Femur (tissue), 1 donor: Measurements from ENCODE around the gene GTPBP1.
A peak's percentile ranks its signal among the peaks of the same experiment; 100 is the strongest.

Source experiments
- DNase-seq: peaks from one replicate; pipeline ENCODE4 v3.0.0-alpha.2; 2017

GTPBP1 gene

DNA sequence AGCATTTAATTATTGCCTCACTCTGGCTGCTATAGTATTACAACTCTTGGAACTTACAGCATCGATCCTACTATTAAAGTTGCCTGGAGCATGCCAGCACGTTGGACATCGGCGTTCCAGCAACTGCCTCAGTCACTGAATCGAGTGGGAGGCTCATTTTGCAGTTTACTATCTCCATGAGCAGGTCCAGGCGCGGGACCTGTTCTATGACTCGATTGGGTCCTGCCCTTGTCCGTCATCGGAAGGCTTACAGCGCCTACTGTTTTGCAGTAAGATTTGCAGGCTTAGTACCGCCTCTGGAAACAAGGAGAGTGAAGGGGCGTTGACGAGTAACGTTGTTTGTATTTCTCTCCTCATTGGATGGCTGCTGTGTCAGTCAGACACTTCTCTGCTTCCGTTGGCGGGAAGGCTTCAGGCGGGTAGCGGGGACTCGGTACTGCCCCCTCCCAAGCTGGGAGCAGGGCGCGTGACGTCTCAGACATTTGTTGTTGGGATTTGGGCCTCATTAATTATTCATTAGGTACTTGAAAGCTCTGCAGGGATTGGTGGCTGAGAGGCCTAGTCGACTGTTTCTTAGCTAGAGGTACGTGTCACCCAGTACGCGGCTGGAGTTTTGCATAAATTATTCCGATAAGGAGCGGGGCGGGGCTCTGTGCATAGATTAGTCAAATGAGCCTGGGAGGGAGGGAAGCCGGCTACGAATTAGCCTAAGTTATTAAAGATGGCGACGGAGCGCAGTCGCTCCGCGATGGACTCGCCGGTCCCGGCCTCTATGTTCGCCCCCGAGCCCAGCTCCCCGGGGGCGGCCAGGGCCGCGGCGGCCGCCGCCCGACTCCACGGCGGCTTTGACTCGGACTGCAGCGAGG lies at the start of gene GTPBP1:
TSS of gene GTPBP1 (plus strand) at position 710 of the 866 bp plus-strand sequence. CDS start at position 722, 12 bp downstream.
- DNase-seq, result peak; percentile 99

DNA sequence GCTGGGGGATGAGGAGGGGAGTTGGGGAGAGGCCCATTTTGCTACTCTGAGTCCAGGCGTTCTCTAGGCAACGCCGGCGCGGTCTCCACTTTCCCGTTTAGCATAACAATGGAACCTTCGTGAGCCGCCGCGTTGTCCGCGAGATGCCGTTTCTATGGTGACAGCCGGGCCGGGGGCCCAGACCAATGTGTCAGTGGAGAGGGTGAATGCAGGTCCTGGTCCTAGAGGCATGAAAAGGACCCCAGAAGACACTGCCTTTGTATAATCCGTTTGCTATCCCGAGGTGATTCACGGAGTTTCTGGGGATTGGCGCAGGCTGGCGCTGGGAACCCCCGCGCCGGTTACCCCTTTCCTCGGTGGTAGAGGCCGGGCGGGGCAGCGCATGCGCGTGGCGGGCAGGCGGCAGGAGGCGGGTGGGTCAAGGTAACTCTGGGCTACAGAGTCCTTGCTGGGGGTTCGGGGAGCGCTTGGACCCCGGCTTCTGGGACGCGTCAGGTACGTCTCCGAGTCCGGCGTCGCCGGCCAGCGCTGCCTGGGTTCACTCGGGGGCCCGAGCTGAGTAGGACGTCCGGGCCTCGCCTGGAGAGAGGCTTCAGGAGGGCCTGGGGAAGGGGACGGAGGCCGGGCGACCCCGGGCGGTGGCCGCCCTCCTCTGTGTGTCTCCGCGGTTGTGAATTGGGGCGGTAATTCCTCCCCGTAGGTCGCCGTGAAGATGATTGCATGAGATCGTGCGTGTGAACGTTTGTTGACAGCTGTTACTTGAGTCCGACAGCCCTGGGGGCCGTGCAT lies 49.3 kb upstream of the GTPBP1 start, which contains the start of the genes CBY1 and FAM227A:
TSS of gene CBY1 (plus strand) at position 383 of the 789 bp plus-strand sequence. CDS start 11,417 bp downstream, outside the sequence.
TSS of gene FAM227A (minus strand) at position 137 of the 789 bp plus-strand sequence. CDS start 6,224 bp downstream, outside the sequence.
- DNase-seq, result peak; percentile 94

DNA sequence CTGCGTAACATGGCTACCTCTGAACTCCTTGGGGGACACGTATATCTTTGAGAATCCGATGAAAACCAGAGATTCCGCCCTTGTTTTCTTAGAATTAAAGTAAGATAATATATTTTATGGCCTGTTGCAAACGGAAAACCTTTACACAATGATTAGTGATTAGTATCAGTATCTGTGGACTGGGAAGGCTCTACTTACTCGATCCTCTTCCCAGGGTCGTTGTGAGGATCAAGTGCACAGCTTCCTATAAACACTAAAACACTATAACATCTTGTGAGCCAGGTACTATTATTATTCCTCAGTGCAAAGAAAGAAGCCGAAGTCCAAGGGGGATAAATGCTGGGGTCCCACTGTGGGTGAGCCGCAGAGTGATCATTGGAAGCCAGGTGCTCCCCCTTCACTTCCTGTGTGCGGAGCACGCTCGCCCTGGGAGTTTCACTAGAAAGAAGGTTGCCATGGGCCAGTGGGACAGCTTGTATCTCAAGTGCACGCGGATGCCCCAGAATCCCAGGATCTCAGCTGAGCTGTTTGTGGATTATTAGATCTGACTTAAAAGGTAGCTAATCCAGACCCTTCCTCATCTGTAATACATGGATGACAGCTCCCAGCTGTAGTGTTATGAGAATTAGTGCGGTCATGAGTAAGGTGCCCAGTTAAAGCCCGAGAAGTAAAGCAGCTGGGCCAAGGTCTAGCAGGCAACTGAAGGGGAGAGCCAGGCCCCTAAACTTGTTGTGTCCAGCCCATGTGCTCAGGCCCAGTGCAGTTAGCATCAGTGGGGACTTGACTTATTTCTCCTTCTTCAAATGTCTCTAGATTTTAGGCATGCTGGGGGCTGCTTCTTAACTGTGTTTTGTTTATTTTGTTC lies 48.5 kb upstream of the GTPBP1 start:
- DNase-seq, result no peak

DNA sequence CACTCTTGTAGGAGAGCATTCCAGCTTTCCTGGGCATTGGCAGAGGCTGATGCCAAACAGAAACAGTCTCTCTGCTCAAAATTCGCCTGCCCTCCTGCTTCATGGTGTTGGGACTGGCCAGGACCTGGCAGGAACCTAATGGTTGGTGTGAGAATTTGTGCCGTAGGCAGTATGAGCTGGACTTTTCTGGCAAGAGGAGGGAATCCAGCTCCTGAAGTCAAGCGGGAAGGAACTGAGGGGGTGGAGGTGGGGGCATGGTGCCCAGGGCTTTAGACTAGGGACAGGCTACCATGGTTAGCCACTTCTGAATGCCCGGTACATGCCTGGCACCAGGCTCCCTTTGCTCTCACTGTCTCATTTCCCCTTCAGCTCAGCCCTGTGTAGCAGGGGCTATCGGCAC lies 30.9 kb upstream of the GTPBP1 start:
- no peak for DNase-seq

DNA sequence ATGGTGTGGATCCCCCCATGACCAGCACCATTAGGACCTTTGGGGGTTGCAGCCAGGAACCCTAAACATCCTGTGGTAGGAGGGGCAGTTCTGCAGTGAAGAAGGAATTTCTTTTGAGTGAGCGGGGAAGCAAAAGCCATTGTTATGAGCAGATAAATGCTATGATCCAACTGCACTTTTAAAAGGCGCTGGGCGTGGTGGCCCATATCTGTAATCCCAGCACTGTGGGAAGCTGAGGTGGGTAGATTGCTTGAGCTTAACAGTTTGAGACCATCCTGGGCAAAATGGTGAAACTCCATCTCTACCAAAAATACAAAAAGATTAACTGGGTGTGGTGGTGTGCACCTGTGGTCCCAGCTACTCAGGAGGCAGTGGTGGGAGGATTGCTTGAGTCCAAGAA lies 29.9 kb upstream of the GTPBP1 start:
- DNase-seq, result no peak

DNA sequence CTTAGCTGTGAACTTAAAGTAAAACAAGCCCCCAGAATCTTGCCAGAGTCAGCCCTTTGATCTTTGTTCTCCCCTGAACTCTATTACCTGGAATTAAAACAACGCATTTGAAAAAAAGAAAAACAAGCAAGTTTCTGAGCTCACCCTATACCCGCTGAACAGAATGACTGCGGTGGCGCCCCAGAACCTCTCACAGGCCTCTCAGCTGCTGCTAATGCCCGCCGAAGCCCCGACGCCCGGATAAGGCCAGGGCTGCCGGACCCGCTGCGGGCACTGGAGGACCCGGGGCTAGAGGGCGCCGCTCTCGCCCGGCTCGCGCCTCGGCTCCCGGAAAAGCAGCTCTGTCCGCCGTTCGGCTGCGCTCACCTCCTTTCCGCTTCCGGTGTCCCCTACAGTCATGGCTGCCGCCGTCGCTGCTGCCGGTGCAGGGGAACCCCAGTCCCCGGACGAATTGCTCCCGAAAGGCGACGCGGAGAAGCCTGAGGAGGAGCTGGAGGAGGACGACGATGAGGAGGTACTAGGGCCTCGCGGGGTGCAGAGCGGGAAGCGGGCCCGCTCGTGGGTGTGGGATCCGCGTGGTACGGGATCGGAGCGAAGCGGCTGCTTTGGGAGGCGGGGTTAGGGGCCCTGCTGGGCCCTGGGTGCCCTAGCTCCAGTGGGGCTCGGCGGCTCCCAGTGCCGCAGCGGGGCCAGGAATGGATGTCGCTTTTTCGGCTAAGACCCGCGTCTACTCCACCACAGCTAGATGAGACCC lies 24.0 kb upstream of the GTPBP1 start, which contains the start of gene TOMM22:
TSS of gene TOMM22 (plus strand) at position 376 of the 754 bp plus-strand sequence. CDS start at position 398, 22 bp downstream.
- DNase-seq, result peak; percentile 93

DNA sequence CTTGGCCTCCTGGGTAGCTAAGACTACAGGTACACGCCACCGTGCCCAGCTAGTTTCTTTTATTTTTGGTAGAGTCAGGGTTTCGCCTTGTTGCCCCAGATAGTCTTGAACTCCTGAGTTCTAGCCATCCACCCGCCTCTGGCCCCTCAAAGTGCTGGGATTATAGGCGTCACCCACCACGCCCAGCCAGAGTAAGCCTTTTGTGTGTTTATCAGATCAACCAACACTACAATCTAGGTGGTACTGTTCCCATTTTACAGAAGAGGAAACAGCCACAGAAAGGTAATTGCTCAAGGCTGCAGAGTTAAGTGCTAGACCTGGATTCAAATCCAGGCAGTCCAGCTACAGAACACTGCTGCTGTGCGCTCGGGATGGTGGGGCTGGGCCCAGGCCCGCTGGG lies 20.8 kb upstream of the GTPBP1 start:
- DNase-seq, result no peak

DNA sequence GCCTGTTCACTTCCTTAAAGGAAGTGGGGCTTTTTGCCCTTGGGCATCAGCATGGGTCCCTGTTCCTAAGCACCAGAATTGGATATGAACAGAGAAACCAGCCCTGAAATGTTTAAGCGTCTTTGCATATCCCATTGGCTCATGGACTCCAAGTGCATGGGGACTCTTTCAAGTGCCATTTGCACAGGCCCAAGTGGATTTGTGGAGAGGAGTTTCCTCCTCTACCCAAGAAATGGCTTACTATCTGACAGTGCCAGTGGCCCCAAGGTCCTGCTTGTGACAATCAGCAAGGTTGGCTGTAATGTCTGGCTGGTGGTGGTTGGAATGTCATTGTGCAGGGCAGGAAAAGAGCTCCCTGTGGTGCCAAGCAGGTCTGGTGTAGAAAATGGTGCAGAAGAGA lies 20.0 kb upstream of the GTPBP1 start:
- DNase-seq, result no peak

DNA sequence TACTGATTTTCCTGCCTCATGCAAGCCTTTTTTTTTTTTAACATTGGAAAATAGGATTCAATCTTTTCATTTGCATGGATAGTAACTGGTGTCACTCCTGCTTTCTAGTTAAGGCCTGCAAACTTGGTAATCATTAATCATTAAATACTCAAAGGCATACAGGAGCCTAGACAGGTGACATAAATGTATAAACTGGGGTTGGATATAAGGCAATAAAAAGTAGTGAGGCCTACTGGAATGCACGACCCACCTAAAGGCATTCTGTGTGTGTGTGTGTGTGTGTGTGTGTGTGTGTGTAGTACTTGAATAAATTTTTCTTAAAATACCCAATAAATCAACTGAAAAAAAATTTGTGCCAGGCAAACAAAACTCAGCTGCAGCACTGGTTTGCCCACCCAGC lies 16.1 kb upstream of the GTPBP1 start:
- no peak for DNase-seq

DNA sequence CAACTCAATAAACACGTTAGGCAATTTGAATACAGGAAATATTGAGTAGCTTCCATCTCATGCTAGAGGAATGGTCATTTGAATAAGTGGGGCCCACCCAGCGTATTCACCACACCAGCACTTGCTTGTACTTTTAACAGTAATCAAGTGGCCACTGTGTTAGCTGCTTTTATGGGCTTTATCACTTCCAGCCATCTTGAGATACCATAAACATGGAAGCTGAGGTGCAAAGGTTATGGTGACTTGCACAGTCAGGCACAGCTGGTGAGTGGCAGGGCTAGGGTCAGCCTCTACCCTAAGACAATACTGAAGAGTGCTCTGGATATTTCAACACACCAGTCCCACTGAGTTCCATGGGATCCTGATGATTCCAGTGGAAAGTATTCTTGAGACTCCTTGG lies 11.7 kb upstream of the GTPBP1 start:
- no peak for DNase-seq

DNA sequence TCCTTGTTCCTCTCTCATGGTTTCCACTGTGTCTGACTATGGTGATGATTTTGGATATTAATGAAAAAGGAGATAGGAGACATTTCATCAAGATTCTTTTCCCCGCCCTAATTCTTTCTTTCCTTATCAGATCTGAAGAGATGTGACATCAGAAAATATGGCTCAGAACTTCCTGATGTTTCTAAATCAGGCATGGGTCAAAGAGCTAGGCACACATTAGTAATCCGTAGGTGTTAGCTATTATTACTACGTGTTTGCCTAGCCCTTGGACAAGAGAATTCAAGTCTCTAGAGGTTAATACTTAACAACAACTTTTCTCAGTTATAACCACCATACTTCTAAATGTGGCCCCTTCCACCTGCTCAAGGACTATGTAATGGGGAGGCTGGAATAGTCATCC lies 10.8 kb upstream of the GTPBP1 start:
- no peak for DNase-seq

DNA sequence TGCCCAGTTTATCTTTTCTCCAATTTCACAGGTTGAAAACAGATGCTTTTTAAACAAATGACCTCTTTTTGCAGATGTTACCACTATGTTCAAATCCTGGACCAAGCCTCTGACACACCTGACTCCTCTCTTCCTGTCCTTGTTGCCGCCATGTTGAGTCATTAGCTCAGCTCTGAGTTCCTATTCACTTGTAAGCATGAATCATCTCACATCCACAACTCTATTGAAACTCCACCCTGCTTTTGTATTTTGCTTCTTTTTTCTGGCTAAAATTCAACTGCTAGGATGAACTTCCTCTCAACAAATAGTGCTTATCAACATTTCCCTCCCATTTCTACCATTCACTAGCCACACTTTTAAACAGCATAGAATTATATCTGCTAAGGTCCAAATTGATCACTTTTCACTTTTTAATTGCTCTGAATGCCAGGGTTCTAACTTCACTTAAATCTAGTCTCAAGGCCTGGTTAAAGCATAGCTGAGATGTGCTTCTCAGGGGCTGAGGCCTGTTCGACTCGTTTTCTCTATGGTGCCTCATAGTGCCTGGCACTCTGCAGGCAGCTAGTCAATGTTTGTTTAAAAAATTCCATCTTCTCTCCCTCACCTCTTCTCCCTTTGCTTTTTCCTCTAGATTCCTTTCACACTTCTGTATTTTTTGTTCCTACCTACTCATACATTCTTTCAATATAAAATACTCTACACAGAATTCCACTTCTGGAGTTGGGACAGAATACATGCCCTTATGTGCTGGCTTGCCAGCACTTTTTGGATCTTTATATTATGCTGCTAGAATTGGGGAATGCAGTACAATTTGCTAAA lies 8.9 kb upstream of the GTPBP1 start:
- no peak for DNase-seq

DNA sequence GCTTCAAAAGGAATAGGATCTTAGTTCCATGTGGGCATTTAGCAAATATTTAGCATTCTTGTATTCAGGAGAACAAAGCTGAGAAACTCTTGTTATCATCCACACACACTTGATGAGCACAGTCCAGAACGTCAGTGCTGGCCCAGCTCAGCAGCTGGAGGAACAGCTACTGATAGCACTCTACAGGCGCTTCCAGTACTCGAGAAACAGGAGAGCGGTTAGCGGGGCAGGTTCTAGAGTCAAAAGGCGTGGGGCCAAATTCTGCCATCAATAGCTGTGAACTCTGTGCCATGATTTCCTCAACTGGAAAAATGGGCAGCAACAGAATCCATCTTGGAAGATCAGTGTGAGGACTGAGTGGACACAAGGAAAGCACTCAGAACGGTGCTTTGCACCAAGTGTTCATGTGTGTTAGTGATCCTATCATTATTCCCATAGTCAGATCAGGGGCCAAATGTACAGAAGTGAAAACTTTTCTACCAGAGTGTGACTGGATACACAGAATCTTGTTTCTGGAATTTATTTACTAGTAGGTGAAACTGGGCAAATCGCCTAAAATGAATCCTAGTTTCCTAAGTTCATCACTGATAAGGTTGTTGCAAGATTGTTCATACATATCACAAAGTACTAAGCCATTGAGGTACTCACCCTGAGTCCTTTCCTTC lies 8.2 kb upstream of the GTPBP1 start:
- DNase-seq, result no peak

DNA sequence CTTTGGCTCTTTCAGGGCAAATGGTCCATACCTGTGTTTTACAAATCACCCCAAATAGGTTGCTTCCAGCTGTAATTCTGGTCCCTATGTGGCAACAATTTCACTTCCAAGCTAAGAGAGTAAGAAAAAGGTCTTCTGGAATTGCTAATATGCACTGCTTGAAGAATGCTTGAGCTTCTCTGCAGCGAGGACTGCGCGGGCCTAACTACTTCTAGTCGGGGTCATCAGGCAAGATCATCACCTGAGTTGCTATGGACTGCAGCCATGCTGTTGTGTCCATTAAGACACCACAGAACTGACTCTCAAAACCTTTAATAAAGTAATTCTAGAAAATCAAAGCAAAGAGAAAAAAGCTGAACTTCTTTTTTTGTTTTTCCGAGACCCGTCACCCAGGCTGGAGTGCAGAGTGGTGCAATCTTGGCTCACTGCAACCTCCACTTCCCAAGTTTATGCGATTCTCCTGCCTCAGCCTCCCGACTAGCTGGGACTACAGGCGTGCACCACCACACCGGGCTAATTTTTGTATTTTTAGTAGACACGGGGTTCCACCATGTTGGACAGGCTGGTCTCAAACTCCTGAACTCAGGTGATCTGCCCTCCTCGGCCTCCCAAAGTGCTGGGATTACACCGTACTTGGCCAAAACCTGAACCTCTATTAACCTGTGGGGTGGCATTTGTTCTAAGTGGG lies 7.2 kb upstream of the GTPBP1 start:
- no peak for DNase-seq

DNA sequence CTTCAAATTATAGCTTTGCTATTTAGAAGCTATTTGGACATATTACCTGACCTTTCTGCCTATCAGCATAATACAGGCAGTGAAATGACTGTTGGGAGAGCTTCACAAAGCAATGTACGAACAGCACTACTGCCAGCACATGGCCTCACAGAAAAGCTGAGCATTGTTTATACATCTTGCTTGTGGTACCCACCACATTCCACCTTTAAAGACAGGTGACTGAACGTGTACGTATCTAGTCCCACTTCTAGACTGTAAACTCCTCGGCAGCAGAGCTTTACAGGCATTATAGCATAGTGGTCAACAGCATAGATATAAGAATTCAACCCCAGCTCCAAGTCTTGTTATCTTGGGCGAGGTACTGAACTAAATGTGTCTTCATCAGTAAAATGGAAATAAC lies 6.6 kb upstream of the GTPBP1 start:
- no peak for DNase-seq

DNA sequence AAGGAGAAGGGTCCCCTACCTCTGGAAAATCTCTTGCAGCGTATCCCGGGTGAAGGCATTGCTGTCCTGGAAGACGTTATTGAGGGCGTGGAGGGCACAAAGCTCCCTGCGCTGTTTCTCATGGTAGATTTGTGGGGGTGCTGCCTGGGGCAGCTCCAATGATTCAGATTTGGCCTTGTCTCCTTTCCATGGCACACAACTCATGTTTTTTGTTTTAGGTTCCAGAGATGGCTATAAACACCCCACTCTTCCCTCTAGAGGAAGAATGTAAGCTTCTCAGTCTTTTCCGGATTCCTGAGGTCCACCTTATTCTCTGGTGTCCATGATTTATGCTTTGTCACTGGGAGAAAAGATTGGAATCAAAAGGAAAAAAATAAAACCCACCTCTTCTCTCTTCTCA lies 6.0 kb upstream of the GTPBP1 start:
- no peak for DNase-seq

DNA sequence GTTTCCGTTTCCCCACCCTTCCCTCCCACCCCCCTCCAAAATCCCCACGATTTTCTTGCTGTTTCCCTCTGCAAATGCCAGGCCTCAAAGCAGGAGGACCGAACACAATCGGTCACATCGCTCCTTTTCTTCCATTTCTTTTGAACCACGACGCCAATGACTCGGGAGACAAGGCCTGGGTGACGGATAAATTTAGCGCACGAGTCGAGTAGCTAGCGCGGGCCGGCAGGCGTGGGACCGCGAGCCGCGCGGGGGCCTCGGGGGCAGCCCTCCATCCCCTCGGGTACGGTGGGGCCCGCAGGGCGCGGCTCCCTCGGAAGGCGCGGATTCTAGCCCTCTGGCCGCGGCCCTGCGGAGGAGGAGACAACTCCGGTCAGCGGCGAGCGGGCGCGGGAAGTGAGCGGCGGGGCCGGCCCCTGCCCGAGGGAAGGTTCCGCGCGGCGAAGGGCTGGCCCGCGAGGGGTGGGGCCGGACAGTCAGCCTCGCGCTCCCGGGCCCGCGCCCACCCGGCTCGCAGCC lies 5.4 kb upstream of the GTPBP1 start:
- no peak for DNase-seq

DNA sequence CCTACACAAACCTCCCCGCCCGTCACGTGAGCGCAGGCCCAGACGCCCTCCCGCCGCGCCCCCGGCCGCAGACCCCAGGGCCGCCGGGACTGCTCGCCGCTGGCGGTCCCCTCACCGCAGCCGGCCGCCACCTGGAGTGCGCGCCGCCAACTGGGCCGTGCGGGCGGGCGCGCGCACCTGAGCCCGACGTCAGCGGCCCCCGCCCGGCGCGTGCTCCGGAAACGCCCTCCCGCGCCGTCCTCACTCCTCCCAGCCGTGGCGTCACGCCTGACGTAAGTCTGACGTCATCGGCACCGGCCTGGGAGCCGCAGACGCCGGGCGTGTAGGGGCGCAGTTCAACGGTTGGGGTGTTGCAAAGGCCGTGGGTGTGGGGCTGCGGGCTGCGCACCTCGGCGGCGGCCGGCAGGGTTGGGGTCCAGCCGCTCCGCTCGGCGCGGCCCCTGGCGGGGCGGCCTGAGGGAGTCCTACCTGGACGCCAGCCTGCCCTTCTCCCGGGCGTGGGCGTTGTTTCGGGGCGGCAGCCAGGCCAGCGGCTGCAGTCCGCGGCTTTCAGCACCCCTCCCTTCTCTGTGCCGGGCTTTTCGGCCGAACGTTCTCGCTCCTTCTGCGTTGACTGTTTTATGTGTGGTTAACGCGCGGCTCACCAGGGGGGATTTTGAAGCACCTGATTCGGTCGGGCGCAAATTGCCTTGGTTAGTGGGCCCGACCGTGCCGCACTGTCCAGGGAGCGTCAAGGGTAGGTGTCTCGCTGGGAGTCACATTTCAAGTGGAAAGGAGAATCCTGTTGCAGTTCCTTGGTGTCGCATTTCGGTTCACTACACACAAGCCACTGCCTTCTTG lies 4.7 kb upstream of the GTPBP1 start, which contains the start of gene JOSD1:
TSS of gene JOSD1 (minus strand) at position 155 of the 840 bp plus-strand sequence. CDS start 956 bp downstream, outside the sequence.
- DNase-seq, result peak; percentile 95
